ENCODE data around the gene TUBB2A.

DNA sequence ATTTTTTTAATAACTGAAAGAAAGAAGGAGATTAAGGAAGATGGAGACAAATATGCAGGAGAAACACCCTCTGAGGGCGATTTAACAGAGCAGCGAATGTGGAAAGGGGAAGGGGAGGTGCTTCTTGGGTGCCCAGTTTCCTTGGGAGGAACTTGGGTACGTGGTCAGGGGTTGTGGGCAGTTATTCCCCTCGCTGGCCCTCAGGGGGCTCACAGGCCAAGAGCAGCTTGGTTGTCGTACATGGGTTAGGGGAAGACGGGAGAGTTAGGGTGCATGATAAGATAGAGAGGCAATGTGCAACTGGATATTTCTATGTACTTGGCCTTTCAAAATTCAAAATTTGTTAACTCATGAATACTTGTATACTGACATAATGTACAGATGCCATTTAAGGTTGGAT lies 7.0 kb upstream of the TUBB2A start:
- TF ChIP-seq, protein P1, sequence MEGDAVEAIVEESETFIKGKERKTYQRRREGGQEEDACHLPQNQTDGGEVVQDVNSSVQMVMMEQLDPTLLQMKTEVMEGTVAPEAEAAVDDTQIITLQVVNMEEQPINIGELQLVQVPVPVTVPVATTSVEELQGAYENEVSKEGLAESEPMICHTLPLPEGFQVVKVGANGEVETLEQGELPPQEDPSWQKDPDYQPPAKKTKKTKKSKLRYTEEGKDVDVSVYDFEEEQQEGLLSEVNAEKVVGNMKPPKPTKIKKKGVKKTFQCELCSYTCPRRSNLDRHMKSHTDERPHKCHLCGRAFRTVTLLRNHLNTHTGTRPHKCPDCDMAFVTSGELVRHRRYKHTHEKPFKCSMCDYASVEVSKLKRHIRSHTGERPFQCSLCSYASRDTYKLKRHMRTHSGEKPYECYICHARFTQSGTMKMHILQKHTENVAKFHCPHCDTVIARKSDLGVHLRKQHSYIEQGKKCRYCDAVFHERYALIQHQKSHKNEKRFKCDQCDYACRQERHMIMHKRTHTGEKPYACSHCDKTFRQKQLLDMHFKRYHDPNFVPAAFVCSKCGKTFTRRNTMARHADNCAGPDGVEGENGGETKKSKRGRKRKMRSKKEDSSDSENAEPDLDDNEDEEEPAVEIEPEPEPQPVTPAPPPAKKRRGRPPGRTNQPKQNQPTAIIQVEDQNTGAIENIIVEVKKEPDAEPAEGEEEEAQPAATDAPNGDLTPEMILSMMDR (IDR thresholded peaks at IDR 0.05) = no peak
- no peak for TF ChIP-seq ZFX (IDR thresholded peaks at IDR 0.05; ENCODE audit: borderline replicate concordance)

All from 22Rv1 (cell line).